Measurements from ENCODE around the gene APOB. TPM values are rescaled to one million over a fixed set of nuclear protein-coding genes. Genes with fewer than 3 reads are reported as not detected.

Gene APOB
- total RNA-seq, 1 experiment from 2014 or later = 1.5 TPM

- no peak for TF ChIP-seq ATF3 (CRISPR knock-in tag; conservative IDR thresholded peaks at IDR 0.05)
These were observed 3.1 kb downstream of the APOB start (continued) for GRCh38 chr2:21040468-21041377.

DNA sequence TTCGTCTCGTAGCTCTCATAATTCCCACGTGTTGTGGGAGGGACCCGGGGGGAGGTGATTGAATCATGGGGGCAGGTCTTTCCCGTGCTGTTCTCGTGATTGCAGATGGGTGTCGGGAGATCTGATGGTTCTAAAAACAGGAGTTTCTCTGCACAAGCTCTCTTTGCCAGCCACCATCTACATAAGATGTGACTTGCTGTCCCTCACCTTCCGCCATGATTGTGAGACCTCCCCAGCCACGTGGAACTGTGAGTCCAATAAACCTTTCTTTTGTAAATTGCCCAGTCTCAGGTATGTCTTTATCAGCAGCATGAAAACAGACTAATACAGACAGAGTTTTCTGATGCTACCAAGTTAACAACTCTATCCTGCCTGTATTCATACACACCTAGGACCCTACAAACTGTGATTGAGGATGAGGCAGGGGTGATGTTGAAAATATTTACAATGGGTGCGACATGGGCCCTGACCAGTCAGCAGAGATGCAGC is 3.9 kb downstream of the APOB start:
- CTCF ChIA-PET = no interaction called here
- POLR2A ChIA-PET = no interaction called here
- H3K4me1 Mint-ChIP-seq = peaks cover 12% of the 10 kb centered on the region

GRCh38 chr2:21039080-21039556 is 4.8 kb downstream of the APOB start:
- Mint-ChIP-seq H3K4me3 (no peak overlapping the region), H3K9me3 (peaks cover 8% of the 10 kb centered on the region; the same call in 1 of the 2 replicates), H3K27me3 (ENCODE audit: low read depth) (peaks cover under 1% of the 10 kb centered on the region), H3K36me3 (no peaks in the 10 kb centered on the region), H3K4me1 (peaks cover 3% of the 10 kb centered on the region; the same call in 1 of the 2 replicates), H3K27ac (no peak overlapping the region)
- ChIA-PET POLR2A (no interaction called here), CTCF (no interaction called here)
- no peak for ATAC-seq
- TF ChIP-seq, protein P1, sequence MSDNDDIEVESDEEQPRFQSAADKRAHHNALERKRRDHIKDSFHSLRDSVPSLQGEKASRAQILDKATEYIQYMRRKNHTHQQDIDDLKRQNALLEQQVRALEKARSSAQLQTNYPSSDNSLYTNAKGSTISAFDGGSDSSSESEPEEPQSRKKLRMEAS (CRISPR knock-in tag; IDR thresholded peaks at IDR 0.05) = no peak
- no peak for TF ChIP-seq ARID4B (CRISPR knock-in tag; IDR thresholded peaks at IDR 0.05; ENCODE audit: borderline replicate concordance)
- DNase-seq (ENCODE audit: low spot score) = no peak

More for the DNA sequence above, 3.9 kb downstream of the APOB start:
- no peak overlapping the region for H3K4me3 Mint-ChIP-seq
- H3K36me3 Mint-ChIP-seq = no peaks in the 10 kb centered on the region
- TF ChIP-seq GTF2I (CRISPR knock-in tag; conservative IDR thresholded peaks at IDR 0.05) (no peak), IRF2 (CRISPR knock-in tag; IDR thresholded peaks at IDR 0.05; ENCODE audit: borderline replicate concordance, low read depth) (no peak), NFYB (CRISPR knock-in tag; conservative IDR thresholded peaks at IDR 0.05; ENCODE audit: low read depth) (no peak), JAZF1 (CRISPR knock-in tag; IDR thresholded peaks at IDR 0.05) (no peak), TP53 (CRISPR knock-in tag; IDR thresholded peaks at IDR 0.05) (no peak), SOX15 (CRISPR knock-in tag; IDR thresholded peaks at IDR 0.05) (no peak), ELF4 (CRISPR knock-in tag; IDR thresholded peaks at IDR 0.05; ENCODE audit: low read depth) (no peak), FOXJ3 (CRISPR knock-in tag; IDR thresholded peaks at IDR 0.05; ENCODE audit: borderline replicate concordance) (no peak), HMGA2 (CRISPR knock-in tag; IDR thresholded peaks at IDR 0.05) (no peak), ZNF532 (CRISPR knock-in tag; IDR thresholded peaks at IDR 0.05; ENCODE audit: borderline replicate concordance) (no peak), E2F4 (CRISPR knock-in tag; IDR thresholded peaks at IDR 0.05; ENCODE audit: borderline replicate concordance, low read depth) (no peak), ZNF232 (CRISPR knock-in tag; IDR thresholded peaks at IDR 0.05) (no peak)
- TF ChIP-seq, protein P2, sequence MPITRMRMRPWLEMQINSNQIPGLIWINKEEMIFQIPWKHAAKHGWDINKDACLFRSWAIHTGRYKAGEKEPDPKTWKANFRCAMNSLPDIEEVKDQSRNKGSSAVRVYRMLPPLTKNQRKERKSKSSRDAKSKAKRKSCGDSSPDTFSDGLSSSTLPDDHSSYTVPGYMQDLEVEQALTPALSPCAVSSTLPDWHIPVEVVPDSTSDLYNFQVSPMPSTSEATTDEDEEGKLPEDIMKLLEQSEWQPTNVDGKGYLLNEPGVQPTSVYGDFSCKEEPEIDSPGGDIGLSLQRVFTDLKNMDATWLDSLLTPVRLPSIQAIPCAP (CRISPR knock-in tag; IDR thresholded peaks at IDR 0.05) = no peak
- peaks cover 10% of the 10 kb centered on the region for H3K27me3 Mint-ChIP-seq (ENCODE audit: low read depth)
- DNase-seq (ENCODE audit: low spot score) (no peak), ATAC-seq (no peak)
- H3K27ac Mint-ChIP-seq = no peak overlapping the region
- H3K9me3 Mint-ChIP-seq = peaks cover 8% of the 10 kb centered on the region; the same call in 1 of the 2 replicates
